Fibroblast of mammary gland (primary cell): ENCODE measurements around the gene SEMA3C.

Source experiments
- DNase-seq: peaks from one replicate; pipeline ENCODE4 v3.0.0-alpha.2; 2010; ENCODE audit warnings: low read depth
- H3K4me3 ChIP-seq: 2 replicates; pipeline ENCODE4 v1.5.1; 2011; ENCODE audit warnings: low read depth, mild to moderate bottlenecking, low read length, moderate library complexity; ENCODE audit not compliant: control insufficient read depth
- CTCF ChIP-seq: conservative IDR thresholded peaks from 2 replicates; pipeline ENCODE4 v1.5.1; 2011; ENCODE audit warnings: low read depth, low read length, inconsistent platforms; ENCODE audit not compliant: control insufficient read depth, insufficient read depth

Gene SEMA3C

GRCh38 chr7:80734011-80734410, 184.8 kb downstream of the SEMA3C start:
- no peak overlapping the region for H3K4me3 ChIP-seq
- DNase-seq: no peak
- no peak for TF ChIP-seq CTCF

- DNase-seq: no peak
- TF ChIP-seq CTCF: no peak
- H3K4me3 ChIP-seq: no peak overlapping the region
These were observed 185.4 kb downstream of the SEMA3C start for GRCh38 chr7:80733333-80733915.

DNA sequence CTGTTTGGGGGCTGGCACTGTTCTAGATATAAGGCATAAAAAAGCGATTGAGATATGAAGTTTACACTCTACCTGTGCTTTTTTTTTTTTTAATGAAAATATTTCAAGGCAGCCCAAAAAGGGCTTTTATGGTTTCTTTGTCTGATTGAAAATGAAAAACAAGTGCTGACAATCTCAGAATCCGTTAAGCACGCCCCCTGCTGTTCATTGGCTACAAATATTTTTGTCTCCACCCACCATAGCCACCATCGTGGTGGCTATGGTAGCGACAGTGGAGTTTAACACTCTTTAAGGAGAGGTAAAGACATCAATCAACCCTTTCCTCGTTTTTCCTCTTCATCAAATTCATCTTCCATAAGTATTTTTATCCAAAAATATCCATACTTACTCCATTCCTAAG, 186.2 kb downstream of the SEMA3C start:
- peak; percentile 21 for TF ChIP-seq CTCF
- DNase-seq: peak; percentile 16

DNA sequence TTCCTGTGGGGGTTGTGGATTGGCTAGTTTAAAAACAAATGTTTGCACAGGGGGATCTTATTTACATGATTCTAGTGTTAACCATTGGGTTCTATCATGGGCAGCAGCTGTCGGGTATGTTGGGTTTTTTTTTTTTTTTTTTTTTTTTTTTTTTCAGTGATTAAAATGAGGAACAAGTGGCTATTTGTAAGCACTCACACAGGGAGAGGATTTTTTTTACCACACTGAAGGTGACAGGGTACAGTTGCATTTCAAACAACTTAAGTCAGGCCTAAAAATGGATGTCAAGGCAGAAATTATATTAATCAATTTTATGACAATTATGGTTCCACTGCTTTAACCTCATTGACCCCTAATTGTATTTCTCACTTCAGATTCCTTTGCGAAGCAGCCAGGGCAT, 187.6 kb downstream of the SEMA3C start:
- no peak for TF ChIP-seq CTCF
- DNase-seq: no peak
- no peak overlapping the region for H3K4me3 ChIP-seq

More for the DNA sequence above, 186.2 kb downstream of the SEMA3C start:
- H3K4me3 ChIP-seq: no peak overlapping the region

GRCh38 chr7:80729591-80730320, 189.1 kb downstream of the SEMA3C start:
- DNase-seq: peak; percentile 55
- H3K4me3 ChIP-seq: no peak overlapping the region
- no peak for TF ChIP-seq CTCF

GRCh38 chr7:80726666-80727065, 192.2 kb downstream of the SEMA3C start:
- TF ChIP-seq CTCF: no peak

More at GRCh38 chr7:80726666-80727065, 192.2 kb downstream of the SEMA3C start:
- H3K4me3 ChIP-seq: no peak overlapping the region
- no peak for DNase-seq
